ENCODE results near the gene FYCO1.
A peak's percentile ranks its signal among the peaks of the same experiment; 100 is the strongest.

Gene FYCO1

DNA sequence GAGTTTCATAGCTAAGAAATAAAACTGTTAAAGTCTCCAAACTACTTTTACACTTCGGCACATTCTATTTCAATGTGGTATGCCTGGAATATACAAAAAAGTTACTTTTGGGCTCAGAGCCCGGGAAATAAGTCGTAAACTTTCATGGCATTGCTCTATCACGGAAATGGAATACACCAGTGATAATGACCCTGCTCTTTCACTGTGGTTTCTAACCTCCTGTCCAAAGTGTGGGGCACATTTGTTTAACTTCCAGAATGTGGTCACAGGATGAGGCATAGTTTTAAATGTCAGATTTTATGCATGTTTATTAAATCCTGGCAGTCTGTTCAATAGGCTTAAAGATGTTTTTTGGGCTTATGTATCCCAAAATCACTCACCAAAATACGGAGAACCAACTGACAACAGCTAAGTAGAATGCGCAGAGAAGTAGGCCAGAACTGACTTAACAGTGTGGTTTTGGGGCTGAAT lies 47.3 kb downstream of the FYCO1 start:
- no peak overlapping the region for H3K27ac ChIP-seq (ENCODE audit: low read depth, low read length)

DNA sequence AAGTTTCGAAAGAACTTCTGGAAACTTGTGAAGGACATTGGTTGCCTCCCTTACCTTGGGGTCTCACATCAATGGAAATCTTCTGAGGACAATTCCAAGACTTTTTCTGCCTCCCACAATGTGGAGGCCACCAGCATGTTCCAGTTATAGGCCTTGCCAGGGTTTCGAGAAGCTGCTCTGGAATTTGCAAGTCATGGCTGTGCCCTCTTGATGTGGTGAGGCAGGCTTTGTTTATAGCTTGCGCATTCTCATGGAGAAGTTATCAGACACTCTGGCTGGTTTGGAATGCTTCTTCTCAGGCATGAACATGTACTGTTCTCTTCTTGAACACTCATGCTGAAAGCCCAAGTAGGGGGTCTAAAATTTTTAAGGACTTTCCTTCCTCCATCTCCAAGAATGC lies 48.3 kb downstream of the FYCO1 start:
- peaks cover 7 to 8% of the 10 kb centered on the region in 2 donors for H3K4me1 ChIP-seq (ENCODE audit: control insufficient read depth in 1 of 2, insufficient read depth in 2 of 2, low read length in 2 of 2)

More for the DNA sequence above, 47.3 kb downstream of the FYCO1 start:
- Histone ChIP-seq H3K27me3 (ENCODE audit: control insufficient read depth in 1 of 2, insufficient read depth in 2 of 2, low read length in 2 of 2) (no peaks in the 10 kb centered on the region), H3K9ac (ENCODE audit: low read depth in 1 of 2, low read length in 2 of 2) (peak overlapping the region in 1 of 2 donors; percentile 12), H3K4me3 (ENCODE audit: low read depth in 1 of 2, low read length in 2 of 2) (no peak overlapping the region), H3K4me1 (ENCODE audit: control insufficient read depth in 1 of 2, insufficient read depth in 2 of 2, low read length in 2 of 2) (peaks cover 7 to 8% of the 10 kb centered on the region in 2 donors), H3K9me3 (ENCODE audit: control insufficient read depth in 1 of 2, low read length in 2 of 2) (no peaks in the 10 kb centered on the region), H3K36me3 (ENCODE audit: control insufficient read depth in 1 of 2, insufficient read depth in 2 of 2, low read length in 2 of 2) (peaks cover 54 to 77% of the 10 kb centered on the region in 2 donors)

DNA sequence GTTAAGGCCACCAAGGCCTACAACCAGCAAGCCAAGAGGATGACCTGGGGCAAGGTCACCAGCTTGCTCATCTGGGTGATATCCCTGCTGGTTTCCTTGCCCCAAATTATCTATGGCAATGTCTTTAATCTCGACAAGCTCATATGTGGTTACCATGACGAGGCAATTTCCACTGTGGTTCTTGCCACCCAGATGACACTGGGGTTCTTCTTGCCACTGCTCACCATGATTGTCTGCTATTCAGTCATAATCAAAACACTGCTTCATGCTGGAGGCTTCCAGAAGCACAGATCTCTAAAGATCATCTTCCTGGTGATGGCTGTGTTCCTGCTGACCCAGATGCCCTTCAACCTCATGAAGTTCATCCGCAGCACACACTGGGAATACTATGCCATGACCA lies 48.7 kb downstream of the FYCO1 start:
- Histone ChIP-seq H3K9ac (ENCODE audit: low read depth in 1 of 2, low read length in 2 of 2) (no peak overlapping the region), H3K4me1 (ENCODE audit: control insufficient read depth in 1 of 2, insufficient read depth in 2 of 2, low read length in 2 of 2) (peaks cover 7 to 8% of the 10 kb centered on the region in 2 donors), H3K27ac (ENCODE audit: low read depth, low read length) (no peak overlapping the region), H3K9me3 (ENCODE audit: control insufficient read depth in 1 of 2, low read length in 2 of 2) (no peaks in the 10 kb centered on the region), H3K36me3 (ENCODE audit: control insufficient read depth in 1 of 2, insufficient read depth in 2 of 2, low read length in 2 of 2) (peaks cover 44 to 69% of the 10 kb centered on the region in 2 donors), H3K4me3 (ENCODE audit: low read depth in 1 of 2, low read length in 2 of 2) (no peak overlapping the region), H3K27me3 (ENCODE audit: control insufficient read depth in 1 of 2, insufficient read depth in 2 of 2, low read length in 2 of 2) (no peaks in the 10 kb centered on the region)

More for the DNA sequence above, 48.3 kb downstream of the FYCO1 start:
- peak overlapping the region in 1 of 2 donors; percentile 12 for H3K9ac ChIP-seq (ENCODE audit: low read depth in 1 of 2, low read length in 2 of 2)
- no peaks in the 10 kb centered on the region for H3K9me3 ChIP-seq (ENCODE audit: control insufficient read depth in 1 of 2, low read length in 2 of 2)
- H3K4me3 ChIP-seq (ENCODE audit: low read depth in 1 of 2, low read length in 2 of 2): no peak overlapping the region
- peaks cover 46 to 71% of the 10 kb centered on the region in 2 donors for H3K36me3 ChIP-seq (ENCODE audit: control insufficient read depth in 1 of 2, insufficient read depth in 2 of 2, low read length in 2 of 2)
- no peak overlapping the region for H3K27ac ChIP-seq (ENCODE audit: low read depth, low read length)
- no peaks in the 10 kb centered on the region for H3K27me3 ChIP-seq (ENCODE audit: control insufficient read depth in 1 of 2, insufficient read depth in 2 of 2, low read length in 2 of 2)

DNA sequence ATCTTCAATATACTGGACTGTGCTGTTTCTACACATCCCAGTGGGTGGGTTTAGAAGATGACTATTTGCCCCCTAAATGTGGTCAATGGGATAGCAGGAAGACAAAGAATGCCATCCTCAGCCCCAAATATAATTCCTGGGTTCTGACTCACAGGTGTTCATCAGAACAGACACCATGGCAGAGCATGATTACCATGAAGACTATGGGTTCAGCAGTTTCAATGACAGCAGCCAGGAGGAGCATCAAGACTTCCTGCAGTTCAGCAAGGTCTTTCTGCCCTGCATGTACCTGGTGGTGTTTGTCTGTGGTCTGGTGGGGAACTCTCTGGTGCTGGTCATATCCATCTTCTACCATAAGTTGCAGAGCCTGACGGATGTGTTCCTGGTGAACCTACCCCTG lies 49.3 kb downstream of the FYCO1 start:
- Histone ChIP-seq H3K4me1 (ENCODE audit: control insufficient read depth in 1 of 2, insufficient read depth in 2 of 2, low read length in 2 of 2) (peaks cover 7 to 8% of the 10 kb centered on the region in 2 donors), H3K4me3 (ENCODE audit: low read depth in 1 of 2, low read length in 2 of 2) (no peak overlapping the region), H3K9me3 (ENCODE audit: control insufficient read depth in 1 of 2, low read length in 2 of 2) (no peaks in the 10 kb centered on the region), H3K27ac (ENCODE audit: low read depth, low read length) (no peak overlapping the region), H3K27me3 (ENCODE audit: control insufficient read depth in 1 of 2, insufficient read depth in 2 of 2, low read length in 2 of 2) (no peaks in the 10 kb centered on the region), H3K9ac (ENCODE audit: low read depth in 1 of 2, low read length in 2 of 2) (no peak overlapping the region), H3K36me3 (ENCODE audit: control insufficient read depth in 1 of 2, insufficient read depth in 2 of 2, low read length in 2 of 2) (peaks cover 38 to 63% of the 10 kb centered on the region in 2 donors)

DNA sequence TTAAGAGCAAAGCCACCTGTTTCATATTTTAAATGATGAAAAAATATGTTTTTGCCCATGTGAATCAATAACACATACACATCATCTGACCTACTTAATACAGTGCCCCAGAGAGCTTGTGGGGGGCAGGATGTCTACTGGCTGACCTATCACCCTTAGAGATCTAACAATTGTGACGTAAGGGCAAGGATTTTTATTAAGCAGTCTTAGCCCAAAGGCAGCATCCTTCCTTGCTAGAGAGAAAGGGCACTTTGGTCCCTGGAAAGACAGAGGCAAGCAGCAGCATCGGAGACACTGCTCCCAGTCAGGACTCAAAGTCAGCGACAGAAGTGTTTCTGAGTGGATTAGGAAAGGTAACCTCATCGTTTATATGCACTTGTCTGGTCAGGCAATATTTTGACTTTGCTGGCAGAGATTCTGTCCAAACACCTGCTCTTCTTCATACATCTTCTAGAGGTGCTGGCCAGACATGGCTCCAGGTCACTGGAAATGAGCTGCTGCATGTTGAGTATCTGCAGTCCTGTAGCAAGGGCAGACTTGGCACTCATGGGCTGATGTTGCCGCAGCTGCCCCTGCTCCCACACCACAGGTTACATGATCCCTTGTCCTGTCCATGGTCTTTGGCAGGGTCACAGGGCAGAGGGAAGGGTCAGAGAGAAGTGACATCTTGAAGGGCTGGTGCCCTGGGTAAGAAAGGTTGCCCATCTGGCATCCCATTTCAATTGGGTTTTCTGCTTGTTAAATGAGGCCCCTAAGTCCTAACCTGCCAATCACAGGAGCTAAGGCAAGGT lies 50.6 kb downstream of the FYCO1 start:
- Histone ChIP-seq H3K9me3 (ENCODE audit: control insufficient read depth in 1 of 2, low read length in 2 of 2) (peaks cover 0 to 4% of the 10 kb centered on the region in 2 donors), H3K36me3 (ENCODE audit: control insufficient read depth in 1 of 2, insufficient read depth in 2 of 2, low read length in 2 of 2) (peaks cover 30 to 50% of the 10 kb centered on the region in 2 donors), H3K4me3 (ENCODE audit: low read depth in 1 of 2, low read length in 2 of 2) (peak overlapping the region; percentile 31 to 40), H3K4me1 (ENCODE audit: control insufficient read depth in 1 of 2, insufficient read depth in 2 of 2, low read length in 2 of 2) (peaks cover 7% of the 10 kb centered on the region in 2 donors), H3K27ac (ENCODE audit: low read depth, low read length) (no peak overlapping the region), H3K27me3 (ENCODE audit: control insufficient read depth in 1 of 2, insufficient read depth in 2 of 2, low read length in 2 of 2) (no peaks in the 10 kb centered on the region), H3K9ac (ENCODE audit: low read depth in 1 of 2, low read length in 2 of 2) (peak overlapping the region in 1 of 2 donors; percentile 3)

DNA sequence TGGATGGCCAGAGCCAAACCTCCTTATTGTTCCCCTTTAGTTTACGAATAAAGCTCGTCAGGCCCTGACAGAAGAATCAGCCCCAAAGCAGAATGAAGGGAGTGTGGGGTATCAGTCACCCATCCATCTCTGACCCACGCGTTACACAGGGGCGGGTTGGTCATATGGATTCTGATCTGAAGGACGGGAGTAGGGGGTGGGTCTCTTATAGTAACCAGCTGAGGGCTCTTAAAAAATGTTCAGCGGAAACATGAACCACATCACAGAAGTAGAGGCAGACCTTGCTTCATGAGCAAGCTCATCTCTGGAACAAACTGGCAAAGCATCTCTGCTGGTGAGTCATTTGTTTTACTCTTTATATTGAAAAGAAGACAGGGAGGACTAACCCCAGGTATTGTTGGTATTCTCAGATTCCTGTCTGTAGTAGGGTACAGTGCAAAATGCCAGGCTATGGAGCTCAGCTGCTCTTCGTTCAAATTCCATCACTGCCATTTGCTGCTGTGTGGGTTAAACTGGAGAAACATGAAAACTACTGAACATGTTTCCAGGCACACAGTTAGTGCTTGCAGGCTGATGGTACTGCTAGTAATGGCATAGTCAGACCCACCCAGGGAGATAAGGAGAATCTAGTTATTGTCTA lies 52.3 kb downstream of the FYCO1 start, which contains the start of gene CXCR6:
Gene CXCR6, plus strand, starts transcription at position 258 of the 640 bp plus-strand sequence. CDS start 3,018 bp downstream, outside the sequence.
- Histone ChIP-seq H3K4me3 (ENCODE audit: low read depth in 1 of 2, low read length in 2 of 2) (peak within 1 kb of the TSS in 1 of 2 donors; percentile 23), H3K9ac (ENCODE audit: low read depth in 1 of 2, low read length in 2 of 2) (peak within 1 kb of the TSS in 1 of 2 donors; percentile 33), H3K27ac (ENCODE audit: low read depth, low read length) (no peak within 1 kb of the TSS)

DNA sequence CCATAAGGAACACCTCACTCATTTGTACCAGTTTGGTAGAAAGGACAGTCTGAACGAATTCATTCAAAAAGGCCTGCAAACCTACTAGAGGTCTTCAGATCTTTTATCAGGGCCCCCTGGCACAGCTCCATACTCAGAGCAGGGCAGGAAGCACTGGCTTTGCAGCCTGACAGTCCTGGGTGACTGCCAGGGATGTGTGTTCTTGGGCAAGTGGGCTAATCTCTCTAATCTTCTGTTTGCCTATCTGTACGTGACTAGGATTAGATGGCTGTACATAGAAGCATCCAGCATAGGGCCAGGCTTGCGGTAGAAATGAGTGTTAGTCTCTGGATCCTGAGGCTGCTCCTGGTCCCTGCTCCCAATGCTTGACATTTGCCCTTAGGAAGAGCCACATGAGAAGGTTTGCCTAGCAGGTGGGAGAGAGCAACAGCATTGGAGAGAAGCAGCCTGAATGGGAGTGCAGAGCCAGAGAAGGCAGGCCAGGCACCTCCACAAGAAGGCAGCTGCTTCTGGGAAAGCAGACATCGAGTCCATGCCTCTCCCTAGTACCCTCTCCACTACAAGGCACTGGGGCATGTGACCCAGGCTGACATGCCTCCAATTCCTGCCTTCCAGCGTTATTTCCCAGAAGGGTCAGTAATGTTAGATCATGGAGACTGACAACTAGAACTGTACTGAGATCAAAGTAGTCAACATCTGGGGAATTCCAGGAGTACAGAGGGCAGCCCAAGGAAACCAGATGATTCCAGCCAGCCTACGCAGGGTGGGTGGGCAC lies 53.4 kb downstream of the FYCO1 start:
- H3K27me3 ChIP-seq (ENCODE audit: control insufficient read depth in 1 of 2, insufficient read depth in 2 of 2, low read length in 2 of 2): no peaks in the 10 kb centered on the region
- H3K36me3 ChIP-seq (ENCODE audit: control insufficient read depth in 1 of 2, insufficient read depth in 2 of 2, low read length in 2 of 2): peaks cover 19 to 35% of the 10 kb centered on the region in 2 donors
- no peak overlapping the region for H3K9ac ChIP-seq (ENCODE audit: low read depth in 1 of 2, low read length in 2 of 2)
- peaks cover 5 to 7% of the 10 kb centered on the region in 2 donors for H3K4me1 ChIP-seq (ENCODE audit: control insufficient read depth in 1 of 2, insufficient read depth in 2 of 2, low read length in 2 of 2)
- peaks cover 0 to 4% of the 10 kb centered on the region in 2 donors for H3K9me3 ChIP-seq (ENCODE audit: control insufficient read depth in 1 of 2, low read length in 2 of 2)
- no peak overlapping the region for H3K27ac ChIP-seq (ENCODE audit: low read depth, low read length)
- H3K4me3 ChIP-seq (ENCODE audit: low read depth in 1 of 2, low read length in 2 of 2): no peak overlapping the region

More for the DNA sequence above, 52.3 kb downstream of the FYCO1 start, which contains the start of gene CXCR6:
- H3K4me1 ChIP-seq (ENCODE audit: control insufficient read depth in 1 of 2, insufficient read depth in 2 of 2, low read length in 2 of 2): peaks cover 5 to 7% of the 10 kb centered on the region in 2 donors
- H3K27me3 ChIP-seq (ENCODE audit: control insufficient read depth in 1 of 2, insufficient read depth in 2 of 2, low read length in 2 of 2): no peaks in the 10 kb centered on the region
- H3K9me3 ChIP-seq (ENCODE audit: control insufficient read depth in 1 of 2, low read length in 2 of 2): peaks cover 0 to 4% of the 10 kb centered on the region in 2 donors
- H3K36me3 ChIP-seq (ENCODE audit: control insufficient read depth in 1 of 2, insufficient read depth in 2 of 2, low read length in 2 of 2): peaks cover 21 to 36% of the 10 kb centered on the region in 2 donors

DNA sequence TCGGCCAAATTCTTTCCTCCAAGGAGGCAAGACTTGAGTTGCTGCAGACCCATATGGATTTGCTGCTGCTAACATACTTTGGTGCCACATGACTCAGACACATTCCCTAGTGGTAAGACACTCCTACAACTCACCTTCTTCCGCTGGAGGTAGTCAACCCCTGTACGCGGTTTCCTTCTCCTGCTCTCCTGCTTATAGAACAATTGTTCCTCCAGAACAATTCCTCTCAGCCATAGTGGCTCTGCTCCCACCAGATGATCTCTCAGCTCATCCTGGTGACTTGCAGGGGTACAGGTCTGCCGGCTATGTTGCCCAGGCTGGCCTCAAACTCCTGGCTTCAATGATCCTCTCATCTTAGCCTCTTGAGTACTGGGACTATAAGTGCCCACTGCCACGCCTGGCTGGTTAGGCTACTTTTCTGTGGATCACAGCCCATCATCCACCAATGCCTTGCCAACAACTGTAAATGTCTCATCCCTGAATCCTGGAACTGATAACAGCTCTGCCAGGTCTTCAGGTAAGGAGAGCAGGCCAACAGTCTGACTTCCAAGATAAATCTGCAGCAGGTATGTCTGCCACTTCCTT lies 54.8 kb downstream of the FYCO1 start:
- Histone ChIP-seq H3K9ac (ENCODE audit: low read depth in 1 of 2, low read length in 2 of 2) (no peak overlapping the region), H3K9me3 (ENCODE audit: control insufficient read depth in 1 of 2, low read length in 2 of 2) (peaks cover 0 to 4% of the 10 kb centered on the region in 2 donors), H3K27ac (ENCODE audit: low read depth, low read length) (no peak overlapping the region), H3K27me3 (ENCODE audit: control insufficient read depth in 1 of 2, insufficient read depth in 2 of 2, low read length in 2 of 2) (no peaks in the 10 kb centered on the region), H3K4me3 (ENCODE audit: low read depth in 1 of 2, low read length in 2 of 2) (no peak overlapping the region), H3K36me3 (ENCODE audit: control insufficient read depth in 1 of 2, insufficient read depth in 2 of 2, low read length in 2 of 2) (peaks cover 15 to 36% of the 10 kb centered on the region in 2 donors), H3K4me1 (ENCODE audit: control insufficient read depth in 1 of 2, insufficient read depth in 2 of 2, low read length in 2 of 2) (peaks cover 5 to 7% of the 10 kb centered on the region in 2 donors)

DNA sequence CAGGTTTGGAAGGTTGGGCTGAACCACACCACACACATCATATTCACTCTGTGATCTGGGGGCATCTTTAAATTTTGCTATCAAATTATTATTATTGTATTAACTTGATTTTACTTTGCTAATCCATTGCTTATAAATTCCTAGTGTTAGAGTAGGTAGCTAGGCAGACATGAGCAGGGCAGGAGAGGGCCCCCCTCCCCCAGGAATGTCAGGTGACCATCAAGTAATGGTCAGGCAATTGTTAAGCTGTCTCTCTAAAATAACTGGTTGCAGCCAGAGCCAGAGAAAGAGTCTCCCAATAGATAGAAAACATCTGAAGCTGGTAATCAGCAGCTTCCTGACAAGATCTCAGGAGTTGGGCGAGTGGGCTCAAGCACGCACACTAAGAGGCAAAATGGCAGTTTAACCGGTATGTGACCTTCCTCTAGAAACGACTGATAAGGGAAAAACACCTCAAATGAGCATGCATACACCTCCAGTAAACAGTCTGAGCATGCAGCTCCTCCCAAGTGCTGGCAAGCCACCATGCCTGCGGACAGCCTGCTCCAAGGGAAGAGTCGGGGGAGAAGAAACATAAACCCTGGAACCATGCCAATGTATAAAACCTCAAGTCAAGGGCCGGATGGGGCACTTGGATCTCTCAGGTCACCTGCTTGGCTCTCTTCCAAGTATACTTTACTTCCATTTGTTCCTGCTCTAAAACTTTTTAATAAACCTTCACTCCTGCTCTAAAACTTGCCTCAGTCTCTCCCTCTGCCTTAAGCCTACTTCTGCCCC lies 55.4 kb downstream of the FYCO1 start:
- Histone ChIP-seq H3K9ac (ENCODE audit: low read depth in 1 of 2, low read length in 2 of 2) (no peak overlapping the region), H3K4me3 (ENCODE audit: low read depth in 1 of 2, low read length in 2 of 2) (no peak overlapping the region), H3K27ac (ENCODE audit: low read depth, low read length) (no peak overlapping the region), H3K36me3 (ENCODE audit: control insufficient read depth in 1 of 2, insufficient read depth in 2 of 2, low read length in 2 of 2) (peaks cover 18 to 38% of the 10 kb centered on the region in 2 donors), H3K4me1 (ENCODE audit: control insufficient read depth in 1 of 2, insufficient read depth in 2 of 2, low read length in 2 of 2) (peaks cover 5 to 7% of the 10 kb centered on the region in 2 donors), H3K9me3 (ENCODE audit: control insufficient read depth in 1 of 2, low read length in 2 of 2) (peaks cover 0 to 4% of the 10 kb centered on the region in 2 donors), H3K27me3 (ENCODE audit: control insufficient read depth in 1 of 2, insufficient read depth in 2 of 2, low read length in 2 of 2) (no peaks in the 10 kb centered on the region)
